Peyer's patch (tissue), 4 donors: ENCODE results near the gene ASCC3.

Source experiments
- POLR2A ChIP-seq, 2 donors: fragments of 450-650 bp; IDR thresholded peaks; one replicate each; pipeline ENCODE4 v1.5.1; 2017; ENCODE audit warnings: antibody characterized with exemption in 2 of 2, mild to moderate bottlenecking in 2 of 2, moderate library complexity in 2 of 2
- TF ChIP-seq, protein P1 (sequence below), 6 experiments: fragments of 450-650 bp in 4 of 6; fragments of 200-600 bp in 2 of 6; sonication (generic) in 1 of 6; IDR thresholded peaks; one replicate each; pipeline ENCODE4 v1.5.1; 2017 to 2019; ENCODE audit warnings: antibody characterized with exemption in 6 of 6, mild to moderate bottlenecking in 3 of 6, moderate library complexity in 1 of 6

DNA sequence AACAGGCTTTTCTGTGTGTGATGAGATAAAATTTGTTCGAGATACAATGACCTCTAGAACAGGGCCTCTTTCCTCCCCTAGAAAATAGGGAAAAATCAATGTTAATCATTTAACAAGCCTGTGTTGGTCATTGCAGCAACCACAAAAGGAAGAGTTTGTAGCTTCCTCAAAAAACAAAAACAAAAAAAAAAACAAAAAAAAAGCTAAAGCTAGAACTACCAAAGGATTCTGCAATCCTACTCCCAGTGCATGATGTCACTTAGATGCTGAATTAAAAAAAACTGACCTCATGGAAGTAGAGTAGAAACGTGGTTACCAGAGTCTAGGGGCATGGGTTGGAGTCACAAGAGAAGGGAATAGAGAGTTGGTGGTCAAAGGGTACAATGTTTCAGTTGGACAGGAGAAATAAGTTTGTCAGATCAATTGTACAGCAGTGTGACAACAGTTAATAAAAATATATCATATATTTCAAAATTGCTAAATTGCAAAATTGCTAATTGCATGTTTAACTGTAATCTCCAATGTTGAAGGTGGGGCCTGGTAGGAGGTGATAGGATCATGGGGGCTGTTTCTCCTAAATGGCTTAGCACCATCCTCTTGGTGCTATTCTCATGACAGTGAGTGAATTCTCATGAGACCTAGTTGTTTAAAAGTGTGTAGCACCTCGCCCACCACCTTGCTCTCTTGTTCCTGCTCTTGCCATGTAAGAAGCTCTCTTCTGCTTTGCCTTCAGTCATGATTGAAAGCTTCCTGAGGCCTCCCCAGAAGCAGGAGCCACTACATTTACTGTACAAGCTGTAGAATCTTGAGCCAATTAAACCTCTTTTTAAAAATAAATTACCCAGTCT, 253.0 kb downstream of the ASCC3 start:
- TF ChIP-seq, protein P1, sequence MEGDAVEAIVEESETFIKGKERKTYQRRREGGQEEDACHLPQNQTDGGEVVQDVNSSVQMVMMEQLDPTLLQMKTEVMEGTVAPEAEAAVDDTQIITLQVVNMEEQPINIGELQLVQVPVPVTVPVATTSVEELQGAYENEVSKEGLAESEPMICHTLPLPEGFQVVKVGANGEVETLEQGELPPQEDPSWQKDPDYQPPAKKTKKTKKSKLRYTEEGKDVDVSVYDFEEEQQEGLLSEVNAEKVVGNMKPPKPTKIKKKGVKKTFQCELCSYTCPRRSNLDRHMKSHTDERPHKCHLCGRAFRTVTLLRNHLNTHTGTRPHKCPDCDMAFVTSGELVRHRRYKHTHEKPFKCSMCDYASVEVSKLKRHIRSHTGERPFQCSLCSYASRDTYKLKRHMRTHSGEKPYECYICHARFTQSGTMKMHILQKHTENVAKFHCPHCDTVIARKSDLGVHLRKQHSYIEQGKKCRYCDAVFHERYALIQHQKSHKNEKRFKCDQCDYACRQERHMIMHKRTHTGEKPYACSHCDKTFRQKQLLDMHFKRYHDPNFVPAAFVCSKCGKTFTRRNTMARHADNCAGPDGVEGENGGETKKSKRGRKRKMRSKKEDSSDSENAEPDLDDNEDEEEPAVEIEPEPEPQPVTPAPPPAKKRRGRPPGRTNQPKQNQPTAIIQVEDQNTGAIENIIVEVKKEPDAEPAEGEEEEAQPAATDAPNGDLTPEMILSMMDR (IDR thresholded peaks at IDR 0.05) = no peak
- TF ChIP-seq POLR2A (IDR thresholded peaks at IDR 0.05) = no peak
